CD14-positive monocyte (primary cell): Measurements from ENCODE around the gene CSPG5. TPM values are rescaled to one million over a fixed set of nuclear protein-coding genes. Genes with fewer than 3 reads are reported as not detected.

Source experiments
- DNase-seq, 3 donors: peaks; one replicate each; pipeline ENCODE4 v3.0.0-alpha.2; 2011 to 2022
- H2AFZ ChIP-seq: 2 replicates; pipeline ENCODE4 v1.6.0; 2012; ENCODE audit warnings: mild to moderate bottlenecking, low read depth, low read length, inconsistent platforms; ENCODE audit not compliant: insufficient read depth, poor library complexity, severe bottlenecking
- H3K27ac ChIP-seq, 2 donors: 1 replicate in 1 of 2; 2 replicates in 1 of 2; pipeline ENCODE4 v1.5.1; 2012 to 2013; ENCODE audit warnings: low read length in 2 of 2, control low read depth in 1 of 2, inconsistent platforms in 1 of 2, low read depth in 1 of 2, mild to moderate bottlenecking in 1 of 2
- H3K27me3 ChIP-seq, 2 donors: one replicate each; pipeline versions ENCODE4 v1.6.0 to v1.6.1; 2011 to 2013; ENCODE audit warnings: low read length in 2 of 2; ENCODE audit not compliant: control insufficient read depth in 2 of 2, insufficient read depth in 2 of 2
- H3K36me3 ChIP-seq, 2 donors: replicated peaks in 1 of 2; 1 replicate in 1 of 2; 2 replicates in 1 of 2; pipeline versions ENCODE4 v1.5.1 to v1.6.1; 2012 to 2013; ENCODE audit warnings: low read length in 2 of 2, control low read depth in 1 of 2, inconsistent platforms in 1 of 2, mild to moderate bottlenecking in 1 of 2; ENCODE audit not compliant: insufficient read depth in 2 of 2, control insufficient read depth in 1 of 2
- H3K4me1 ChIP-seq, 2 donors: 1 replicate in 1 of 2; 2 replicates in 1 of 2; pipeline versions ENCODE4 v1.5.1 to v1.6.1; 2012 to 2013; ENCODE audit warnings: low read length in 2 of 2, control low read depth in 1 of 2, inconsistent platforms in 1 of 2, mild to moderate bottlenecking in 1 of 2, moderate library complexity in 1 of 2; ENCODE audit not compliant: insufficient read depth in 2 of 2, control insufficient read depth in 1 of 2
- H3K4me2 ChIP-seq: replicated peaks from 2 replicates; pipeline ENCODE3; 2012; ENCODE audit warnings: low read length, moderate library complexity, mild to moderate bottlenecking; ENCODE audit not compliant: poor library complexity, severe bottlenecking; ENCODE audit errors: extremely low read depth
- H3K4me3 ChIP-seq, 3 experiments: fragments of 200-600 bp in 1 of 3; sonication (generic) in 1 of 3; replicated peaks in 1 of 3; 1 replicate in 2 of 3; 2 replicates in 1 of 3; pipeline ENCODE4 v1.5.1; 2011 to 2013; ENCODE audit warnings: low read length in 3 of 3, mild to moderate bottlenecking in 3 of 3, control low read depth in 2 of 3, low read depth in 2 of 3, inconsistent platforms in 1 of 3, moderate library complexity in 1 of 3
- H3K79me2 ChIP-seq: 2 replicates; pipeline ENCODE4 v1.6.0; 2012; ENCODE audit warnings: mild to moderate bottlenecking, control low read depth, inconsistent platforms, low read length, moderate library complexity; ENCODE audit not compliant: insufficient read depth
- H3K9ac ChIP-seq: 2 replicates; pipeline ENCODE4 v1.6.0; 2017; ENCODE audit warnings: low read length, mild to moderate bottlenecking; ENCODE audit not compliant: insufficient read depth, poor library complexity, severe bottlenecking
- H3K9me3 ChIP-seq, 2 donors: replicated peaks in 1 of 2; 1 replicate in 1 of 2; 2 replicates in 1 of 2; pipeline versions ENCODE4 v1.5.1 to v1.6.1; 2012 to 2013; ENCODE audit warnings: low read length in 2 of 2, control low read depth in 1 of 2; ENCODE audit not compliant: control insufficient read depth in 1 of 2, insufficient read depth in 1 of 2
- H4K20me1 ChIP-seq: 2 replicates; pipeline ENCODE4 v1.6.0; 2012; ENCODE audit warnings: mild to moderate bottlenecking, low read length, control low read depth, moderate library complexity; ENCODE audit not compliant: insufficient read depth
- H3K27ac Mint-ChIP-seq, 7 donors: one replicate each; pipeline ENCODE4 v1.8.0; 2020; ENCODE audit warnings: mild to moderate bottlenecking in 7 of 7, mixed read lengths in 7 of 7, moderate library complexity in 6 of 7, inconsistent platforms in 2 of 7
- H3K27me3 Mint-ChIP-seq, 3 donors: one replicate each; pipeline ENCODE4 v1.8.0; 2021 to 2022; ENCODE audit warnings: low read depth in 3 of 3, mild to moderate bottlenecking in 3 of 3, mixed read lengths in 3 of 3, moderate library complexity in 3 of 3, inconsistent platforms in 1 of 3
- H3K36me3 Mint-ChIP-seq, 2 donors: one replicate each; pipeline ENCODE4 v1.8.0; 2020; ENCODE audit warnings: mixed read lengths in 2 of 2, inconsistent platforms in 1 of 2, mild to moderate bottlenecking in 1 of 2
- H3K4me1 Mint-ChIP-seq: one replicate; pipeline ENCODE4 v1.8.0; 2020; ENCODE audit warnings: mild to moderate bottlenecking, mixed read lengths
- H3K4me3 Mint-ChIP-seq, 2 donors: one replicate each; pipeline ENCODE4 v1.8.0; 2020; ENCODE audit warnings: mild to moderate bottlenecking in 2 of 2, mixed read lengths in 2 of 2, moderate library complexity in 1 of 2
- H3K9me3 Mint-ChIP-seq, 7 donors: one replicate each; pipeline ENCODE4 v1.8.0; 2020 to 2022; ENCODE audit warnings: mixed read lengths in 7 of 7, mild to moderate bottlenecking in 6 of 7, moderate library complexity in 6 of 7, inconsistent platforms in 2 of 7
- CTCF ChIP-seq: fragments of 200-600 bp; IDR thresholded peaks from one replicate; pipeline ENCODE4 v1.8.0; 2022; ENCODE audit warnings: antibody characterized with exemption, mild to moderate bottlenecking
- WGBS: methylation state at CpG from one replicate; pipeline ENCODE4 v1.1.5; 2013; ENCODE audit warnings: missing lambda C conversion rate; ENCODE audit not compliant: insufficient coverage; 5-methylcytosine and 5-hydroxymethylcytosine counted together
- intact Hi-C, 2 donors: fragments of 100-400 bp; cut with micrococcal nuclease; formaldehyde crosslinking; loops; one replicate each; pipeline versions ENCODE4 v1.15.0 to v1.15.1; 2023
- polyA plus RNA-seq, 3 donors: library from polyadenylated mRNA; depleted of rRNA in 1 of 3; unstranded in 2 of 3; stranded (reverse) in 1 of 3; fragments of 300-500 nt in 2 of 3; fragments of >200 nt in 1 of 3; fragmentation: Illumina TruSeq in 2 of 3; gene quantifications; 1 replicate in 2 of 3; 2 replicates in 1 of 3; pipeline ENCODE4 v1.2.3, GENCODE V29; 2012 to 2021

CSPG5 gene
- polyA plus RNA-seq, 3 donors = not detected

- H3K27me3 ChIP-seq = no peaks in the 10 kb centered on the region
- Mint-ChIP-seq H3K4me3 (no peak overlapping the region), H3K4me1 (no peaks in the 10 kb centered on the region), H3K27me3 (peaks cover 3 to 15% (median 6%) of the 10 kb centered on the region in 3 donors), H3K27ac (no peak overlapping the region), H3K36me3 (no peaks in the 10 kb centered on the region), H3K9me3 (peaks cover 0 to 4% (median 2%) of the 10 kb centered on the region in 7 donors)
- H3K36me3 ChIP-seq = no peaks in the 10 kb centered on the region
- H2AFZ ChIP-seq = no peak overlapping the region
- H3K4me2 ChIP-seq = no peak overlapping the region
- no peaks in the 10 kb centered on the region for H3K9me3 ChIP-seq
- TF ChIP-seq CTCF = no peak
- H4K20me1 ChIP-seq = no peaks in the 10 kb centered on the region
- no peak overlapping the region for H3K4me3 ChIP-seq
- no peaks in the 10 kb centered on the region for H3K4me1 ChIP-seq
- DNase-seq = no peak
- WGBS = no CpG with 5 or more reads among the region's 2 CpGs
- no peaks in the 10 kb centered on the region for H3K79me2 ChIP-seq
- H3K27ac ChIP-seq = no peak overlapping the region
- intact Hi-C loops = no loop called here
- H3K9ac ChIP-seq = no peak overlapping the region
Measured at GRCh38 chr3:47533481-47533880, 45.2 kb downstream of the CSPG5 start.

DNA sequence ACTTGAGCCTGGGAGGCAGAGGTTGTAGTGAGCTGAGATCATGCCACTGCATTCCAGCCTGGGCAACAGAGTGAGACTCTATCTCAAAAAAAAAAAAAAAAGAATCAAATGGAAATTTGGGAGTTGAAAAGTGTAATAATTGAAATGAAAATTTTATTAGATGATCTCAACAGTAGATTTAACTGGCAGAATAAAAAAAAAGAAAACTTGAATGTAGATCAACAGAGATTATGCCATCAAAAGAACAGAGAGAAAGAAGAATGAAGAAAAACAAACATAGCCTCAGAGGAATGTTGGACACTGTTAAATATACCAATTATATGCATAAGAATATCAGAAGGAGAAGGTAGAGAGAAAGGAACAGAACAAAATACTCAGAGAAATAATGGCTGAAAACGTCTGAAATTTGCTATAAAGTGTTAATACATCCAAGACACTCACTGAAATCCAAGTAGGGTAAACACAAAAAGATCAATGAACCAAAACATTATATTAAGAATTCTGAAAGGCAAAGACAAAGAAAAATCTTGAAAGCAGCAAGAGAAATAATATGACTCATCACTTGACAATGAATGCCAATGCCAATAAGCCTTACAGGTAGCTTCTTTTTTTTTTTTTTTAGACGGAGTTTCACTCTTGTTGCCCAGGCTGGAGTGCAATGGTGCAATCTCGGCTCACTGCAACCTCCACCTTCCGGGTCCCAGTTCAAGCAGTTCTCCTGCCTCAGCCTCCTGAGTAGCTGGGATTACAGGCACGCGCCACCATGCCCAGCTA lies 50.5 kb downstream of the CSPG5 start:
- no peaks in the 10 kb centered on the region for H3K79me2 ChIP-seq
- H3K4me3 Mint-ChIP-seq = no peak overlapping the region
- H3K4me1 Mint-ChIP-seq = peaks cover 4% of the 10 kb centered on the region
- H3K9me3 ChIP-seq = no peaks in the 10 kb centered on the region
- no peaks in the 10 kb centered on the region for H3K36me3 Mint-ChIP-seq
- no peaks in the 10 kb centered on the region for H3K36me3 ChIP-seq
- peaks cover 1 to 8% (median 4%) of the 10 kb centered on the region in 7 donors for H3K9me3 Mint-ChIP-seq
- no peak for TF ChIP-seq CTCF
- peaks cover 2 to 8% (median 4%) of the 10 kb centered on the region in 3 donors for H3K27me3 Mint-ChIP-seq
- H3K27ac ChIP-seq = no peak overlapping the region
- H3K4me3 ChIP-seq = no peak overlapping the region
- no peak for DNase-seq
- H3K9ac ChIP-seq = no peak overlapping the region
- H3K4me2 ChIP-seq = no peak overlapping the region
- H3K27ac Mint-ChIP-seq = no peak overlapping the region
- no peaks in the 10 kb centered on the region for H3K4me1 ChIP-seq
- H2AFZ ChIP-seq = no peak overlapping the region
- no CpG with 5 or more reads among the region's 6 CpGs for WGBS
- no peaks in the 10 kb centered on the region for H3K27me3 ChIP-seq
- H4K20me1 ChIP-seq = no peaks in the 10 kb centered on the region
- intact Hi-C loops = loop anchor here in 1 of 2 donors (5.0 kb wide), 1 partner anchor 459 kb away; no protein-coding TSS in a partner anchor
